Cortex of kidney (tissue), 1 donor: ENCODE results near the gene RASSF1.
"Not testable (repeated sequence)": the region's sequence is repeated elsewhere in the genome, so short reads cannot be mapped to it uniquely, and the experiment has no call there.

ENCODE experiments used
- DNase-seq: peaks from one replicate; lab custom pipeline; 2025; lab: John Stamatoyannopoulos, UW

RASSF1 gene

GRCh38 chr3:50284121-50284520 is 56.5 kb downstream of the RASSF1 start:
- DNase-seq = not testable (repeated sequence)
